H1 (cell line): Measurements from ENCODE around the gene DHRS3. TPM values are rescaled to one million over a fixed set of nuclear protein-coding genes. Genes with fewer than 3 reads are reported as not detected.
A peak's percentile ranks its signal among the peaks of the same experiment; 100 is the strongest.

Source experiments
- CTCF ChIA-PET: fragments of 300-600 bp; sonication (Branson Sonifier 250); formaldehyde crosslinking; loops from one replicate; lab custom pipeline; 2021; ENCODE audit not compliant: partially characterized antibody; lab: Charles Lee
- POLR2A ChIA-PET: fragments of 300-600 bp; sonication (Branson Sonifier 250); formaldehyde crosslinking; loops from one replicate; lab custom pipeline; 2021; ENCODE audit warnings: inconsistent platforms; ENCODE audit not compliant: partially characterized antibody; lab: Charles Lee
- DNase-seq, 2 experiments: peaks; one replicate each; pipeline versions ENCODE4 v3.0.0 to v3.0.0-alpha.2; 2010 to 2022; ENCODE audit warnings: low spot score in 2 of 2, low read depth in 1 of 2, mixed read lengths in 1 of 2
- FAIRE-seq: peaks from 2 replicates; lab custom pipeline; 2011; peaks lifted over from hg19 to GRCh38; lab: Jason Lieb, UNC
- H2AFZ ChIP-seq: 2 replicates; pipeline ENCODE4 v1.8.1; 2012; ENCODE audit warnings: low read length, inconsistent platforms
- H2AK5ac ChIP-seq: 2 replicates; pipeline ENCODE4 v1.6.1; 2013; ENCODE audit warnings: low read depth, low read length
- H2BK120ac ChIP-seq: replicated peaks from 2 replicates; pipeline ENCODE3; 2013; ENCODE audit warnings: low read depth, low read length, inconsistent platforms
- H2BK12ac ChIP-seq: 2 replicates; pipeline ENCODE4 v1.6.1; 2013; ENCODE audit warnings: low read depth, low read length
- H2BK15ac ChIP-seq: 2 replicates; pipeline ENCODE4 v1.6.1; 2013; ENCODE audit warnings: low read length
- H2BK20ac ChIP-seq: 2 replicates; pipeline ENCODE4 v1.6.1; 2013; ENCODE audit warnings: low read length
- H2BK5ac ChIP-seq: 2 replicates; pipeline ENCODE4 v1.6.1; 2013; ENCODE audit warnings: low read depth, low read length
- H3K14ac ChIP-seq: 2 replicates; pipeline ENCODE4 v1.6.1; 2013; ENCODE audit warnings: inconsistent platforms; ENCODE audit not compliant: insufficient read length
- H3K18ac ChIP-seq: 2 replicates; pipeline ENCODE4 v1.6.1; 2013; ENCODE audit warnings: low read length; ENCODE audit errors: extremely low read depth
- H3K23ac ChIP-seq: 2 replicates; pipeline ENCODE4 v1.6.1; 2013; ENCODE audit warnings: inconsistent platforms; ENCODE audit not compliant: insufficient read length
- H3K23me2 ChIP-seq: 2 replicates; pipeline ENCODE4 v1.6.1; 2013; ENCODE audit warnings: low read depth, low read length
- H3K27ac ChIP-seq: 2 replicates; pipeline ENCODE4 v1.6.1; 2011; ENCODE audit warnings: low read depth, low read length, inconsistent platforms
- H3K27me3 ChIP-seq, 4 experiments: replicated peaks in 1 of 4; 1 replicate in 1 of 4; 2 replicates in 3 of 4; pipeline versions ENCODE4 v1.6.1 to v1.8.1; 2011 to 2013; ENCODE audit warnings: low read length in 3 of 4, mild to moderate bottlenecking in 3 of 4, inconsistent platforms in 2 of 4, mixed read lengths in 2 of 4, moderate library complexity in 1 of 4; ENCODE audit not compliant: control insufficient read depth in 3 of 4, insufficient read depth in 3 of 4; ENCODE audit errors: extremely low read depth in 1 of 4
- H3K36me3 ChIP-seq, 4 experiments: 2 replicates each; pipeline versions ENCODE4 v1.6.1 to v1.8.1; 2011 to 2013; ENCODE audit warnings: mild to moderate bottlenecking in 4 of 4, low read length in 3 of 4, moderate library complexity in 2 of 4, control low read depth in 1 of 4, inconsistent platforms in 1 of 4; ENCODE audit not compliant: insufficient read depth in 4 of 4, control insufficient read depth in 2 of 4
- H3K4ac ChIP-seq: replicated peaks from 2 replicates; pipeline ENCODE3; 2013; ENCODE audit warnings: low read length, low read depth, mixed read lengths, inconsistent platforms; ENCODE audit not compliant: insufficient read length
- H3K4me1 ChIP-seq, 4 experiments: replicated peaks in 1 of 4; 1 replicate in 1 of 4; 2 replicates in 3 of 4; pipeline versions ENCODE4 v1.6.1 to v1.8.1; 2011 to 2013; ENCODE audit warnings: low read length in 3 of 4, inconsistent platforms in 2 of 4, mixed read lengths in 1 of 4; ENCODE audit not compliant: insufficient read depth in 4 of 4, control insufficient read depth in 3 of 4
- H3K4me2 ChIP-seq, 2 experiments: 2 replicates each; pipeline versions ENCODE4 v1.6.1 to v1.8.1; 2011 to 2013; ENCODE audit warnings: low read depth in 2 of 2, low read length in 2 of 2, control low read depth in 1 of 2, inconsistent platforms in 1 of 2, mild to moderate bottlenecking in 1 of 2; ENCODE audit not compliant: insufficient read depth in 1 of 2
- H3K4me3 ChIP-seq, 4 experiments: fragments of 200-600, 300-600 bp in 1 of 4; sonication (generic), shearing (Covaris generic), sonication (Bioruptor Twin) in 1 of 4; 2 replicates each; pipeline versions ENCODE4 v1.5.1 to v1.8.1; 2011 to 2016; ENCODE audit warnings: low read length in 4 of 4, low read depth in 3 of 4, control low read depth in 2 of 4, inconsistent platforms in 2 of 4, mild to moderate bottlenecking in 2 of 4, mixed read lengths in 1 of 4, moderate library complexity in 1 of 4; ENCODE audit not compliant: insufficient read depth in 2 of 4; ENCODE audit errors: extremely low read depth in 1 of 4
- H3K56ac ChIP-seq: replicated peaks from 2 replicates; pipeline ENCODE3; 2013; ENCODE audit warnings: low read depth, mild to moderate bottlenecking, mixed read lengths, low read length, inconsistent platforms; ENCODE audit not compliant: insufficient read length
- H3K79me1 ChIP-seq: 2 replicates; pipeline ENCODE4 v1.6.1; 2013; ENCODE audit warnings: low read depth, low read length, control low read depth
- H3K79me2 ChIP-seq, 2 experiments: 2 replicates each; pipeline versions ENCODE4 v1.6.1 to v1.8.1; 2012 to 2013; ENCODE audit warnings: low read length in 2 of 2, mild to moderate bottlenecking in 2 of 2, inconsistent platforms in 1 of 2; ENCODE audit not compliant: insufficient read depth in 2 of 2, control insufficient read depth in 1 of 2
- H3K9ac ChIP-seq, 4 experiments: replicated peaks in 1 of 4; 1 replicate in 1 of 4; 2 replicates in 3 of 4; pipeline versions ENCODE4 v1.6.1 to v1.8.1; 2011 to 2013; ENCODE audit warnings: low read depth in 3 of 4, low read length in 3 of 4, control low read depth in 2 of 4, mild to moderate bottlenecking in 2 of 4, moderate library complexity in 2 of 4, inconsistent platforms in 1 of 4; ENCODE audit errors: extremely low read depth in 1 of 4
- H3K9me3 ChIP-seq, 2 experiments: 2 replicates each; pipeline versions ENCODE4 v1.6.1 to v1.8.1; 2012 to 2013; ENCODE audit warnings: mild to moderate bottlenecking in 2 of 2, moderate library complexity in 2 of 2, control low read depth in 1 of 2, inconsistent platforms in 1 of 2, low read depth in 1 of 2, low read length in 1 of 2, mixed read lengths in 1 of 2; ENCODE audit not compliant: insufficient read depth in 2 of 2
- H4K20me1 ChIP-seq, 2 experiments: replicated peaks in 1 of 2; 2 replicates each; pipeline versions ENCODE3 to v1.8.1; 2011 to 2013; ENCODE audit warnings: inconsistent platforms in 2 of 2, low read length in 2 of 2, mild to moderate bottlenecking in 1 of 2; ENCODE audit not compliant: insufficient read depth in 2 of 2, control insufficient read depth in 1 of 2
- H4K5ac ChIP-seq: 2 replicates; pipeline ENCODE4 v1.6.1; 2013; ENCODE audit warnings: low read length, low read depth, mixed read lengths, inconsistent platforms; ENCODE audit not compliant: insufficient read length
- H4K8ac ChIP-seq: 2 replicates; pipeline ENCODE4 v1.8.0; 2013; ENCODE audit warnings: mild to moderate bottlenecking, moderate library complexity, low read length, inconsistent platforms; ENCODE audit not compliant: insufficient read depth; ENCODE audit errors: extremely low read depth
- H4K91ac ChIP-seq: replicated peaks from 2 replicates; pipeline ENCODE3; 2013; ENCODE audit warnings: low read length, mixed read lengths, inconsistent platforms; ENCODE audit not compliant: insufficient read length
- RNF2 ChIP-seq: fragments of 200-900, 300-1000 bp; sonication (generic); IDR thresholded peaks from 2 replicates; pipeline ENCODE4 v1.7.1; 2016; ENCODE audit warnings: borderline replicate concordance, low read depth, mild to moderate bottlenecking, antibody characterized with exemption, low read length; ENCODE audit not compliant: poor library complexity, severe bottlenecking; ENCODE audit errors: missing control alignments
- WGBS, 2 experiments: shearing (Covaris generic) in 1 of 2; methylation state at CpG; one replicate each; pipeline versions ENCODE4 v1.1.6 to v1.1.7; 2013 to 2015; ENCODE audit warnings: low lambda C conversion rate in 2 of 2, mixed read lengths in 2 of 2, inconsistent platforms in 1 of 2, low coverage in 1 of 2, missing lambda C conversion rate in 1 of 2; ENCODE audit not compliant: insufficient replicate concordance in 2 of 2, insufficient coverage in 1 of 2, insufficient read length in 1 of 2; ENCODE audit errors: extremely low coverage in 1 of 2, missing lambda C conversion rate in 1 of 2; 5-methylcytosine and 5-hydroxymethylcytosine counted together
- polyA plus RNA-seq, 7 experiments: library from polyadenylated mRNA; depleted of rRNA in 3 of 7; stranded (reverse) in 5 of 7; unstranded in 2 of 7; fragments of >200 nt in 5 of 7; fragments of 200-250 nt in 2 of 7; gene quantifications; 1 replicate in 5 of 7; 2 replicates in 1 of 7; 4 replicates in 1 of 7; pipeline versions ENCODE4 v1.2.1 to v1.2.3, GENCODE V29; 2011 to 2013; ENCODE audit warnings: missing spikeins in 2 of 7, mixed read lengths in 2 of 7
- total RNA-seq: library from RNA; stranded (reverse); fragmentation: NEBNext Ultra II Directional; extraction: Animal tissue kit (Norgen Biotek cat#: 25700); gene quantifications from 2 replicates; pipeline ENCODE4 v1.2.1, GENCODE V29; 2021

The DHRS3 gene
- total and polyA plus RNA-seq, 2 of the 8 experiments (the other 6 are each of a cell fraction or from before 2014, with no cell fraction given): 32.5 to 36.4 TPM

DNA sequence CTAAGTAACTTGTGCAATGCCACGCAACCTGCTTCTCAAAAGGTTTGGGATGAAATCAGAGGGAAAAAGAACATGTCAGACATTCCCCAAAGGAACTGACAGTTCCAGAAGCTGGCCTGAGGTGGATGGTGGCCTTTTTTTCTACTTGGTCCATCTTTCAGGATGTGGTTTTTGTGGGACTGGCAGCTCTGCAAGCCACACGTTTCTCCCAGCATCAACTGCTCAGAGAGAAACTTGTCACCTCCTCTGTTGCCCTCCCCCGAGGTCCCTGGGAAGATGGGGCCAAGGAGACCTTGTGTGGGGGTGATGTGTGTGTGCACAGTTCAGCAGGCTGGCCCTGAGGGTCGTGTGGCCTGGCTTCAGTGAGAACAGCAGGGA, 2.5 kb upstream of the DHRS3 start:
- H3K56ac ChIP-seq: no peak overlapping the region
- H3K27ac ChIP-seq: no peak overlapping the region
- CTCF ChIA-PET: interaction anchor here (0.6 to 11.2 kb wide), 24 partner anchors 9 to 1771 kb away, joined by 3 to 130 read pairs (median 3); no protein-coding TSS in a partner anchor
- no peak overlapping the region for H3K4ac ChIP-seq
- H2BK20ac ChIP-seq: no peak overlapping the region
- no peak overlapping the region for H3K23ac ChIP-seq
- no peak overlapping the region; the same call in 1 of the 2 replicates for H2BK12ac ChIP-seq
- H2BK15ac ChIP-seq: no peak overlapping the region
- DNase-seq: no peak
- no peak overlapping the region for H2BK5ac ChIP-seq
- H2AFZ ChIP-seq: no peak overlapping the region
- no peaks in the 10 kb centered on the region; the same call in 1 of the 2 replicates for H3K79me1 ChIP-seq
- peaks cover 0 to 2% of the 10 kb centered on the region in 2 experiments; a peak in 2 of 4 replicates for H3K79me2 ChIP-seq
- H3K14ac ChIP-seq: no peak overlapping the region
- 0 out of 2 replicates have a peak overlapping the region, but pooled peaks have one; percentile 1 for H2AK5ac ChIP-seq
- peaks cover 24% of the 10 kb centered on the region for H3K23me2 ChIP-seq
- no peak overlapping the region for H2BK120ac ChIP-seq
- WGBS, 2 experiments: 86% methylated on average over 3 of the region's 4 CpGs; no CpG with 5 or more reads in 1 of the 2 experiments
- POLR2A ChIA-PET: interaction anchor here (0.7 to 11.4 kb wide), 5 partner anchors 9 to 79 kb away, joined by 3 to 107 read pairs (median 13); no protein-coding TSS in a partner anchor
- no peak for TF ChIP-seq RNF2
- TF ChIP-seq, all 59 proteins: peak for 0
- Histone ChIP-seq H4K20me1 (peaks cover 0 to 3% of the 10 kb centered on the region in 2 experiments), H4K8ac (no peak overlapping the region), H4K5ac (no peak overlapping the region), H3K4me3 (0 out of 8 replicates have a peak overlapping the region, but pooled peaks of 1 of the 4 experiments have one; percentile 81), H3K36me3 (no peaks in the 10 kb centered on the region), H3K9me3 (no peaks in the 10 kb centered on the region), H3K4me2 (peak overlapping the region in 1 of 2 experiments; percentile 62; a peak in 2 of 4 replicates), H3K4me1 (peaks cover 3 to 24% (median 10%) of the 10 kb centered on the region in 4 experiments; a peak in 6 of 7 replicates), H3K27me3 (no peaks in the 10 kb centered on the region; a peak in 1 of 7 replicates), H3K18ac (peak overlapping the region; percentile 52; the same call in 1 of the 2 replicates), H4K91ac (peak overlapping the region; percentile 75), H3K9ac (no peak overlapping the region)
- FAIRE-seq: no peak
